Panc1 (cell line): ENCODE measurements around the gene WIPF1. TPM values are rescaled to one million over a fixed set of nuclear protein-coding genes. Genes with fewer than 3 reads are reported as not detected.

ENCODE experiments used
- ATAC-seq: fragments of 200-7000 bp; cut with Tn5 transposase; 2 replicates; pipeline ENCODE4 v1.9.1; 2020; ENCODE audit warnings: mild to moderate bottlenecking, moderate library complexity
- BruUV-seq: library from RNA; stranded (reverse); fragments of 400-500 nt; replicated peaks from 2 replicates; lab custom pipeline; 2021; lab: Mats Ljungman, UMichigan
- CTCF ChIA-PET: fragments of 300-600 bp; sonication (Branson Sonifier 250); formaldehyde crosslinking; loops from one replicate; lab custom pipeline; 2022; ENCODE audit warnings: antibody characterized with exemption; lab: Charles Lee
- POLR2A ChIA-PET: fragments of 300-600 bp; sonication (Branson Sonifier 250); formaldehyde crosslinking; loops from one replicate; lab custom pipeline; 2022; ENCODE audit warnings: antibody characterized with exemption; lab: Charles Lee
- DNase-seq: peaks from one replicate; pipeline ENCODE4 v3.0.0-alpha.2; 2010; ENCODE audit warnings: low read depth, low spot score
- H3K27ac ChIP-seq: 2 replicates; pipeline ENCODE4 v1.5.1; 2011; ENCODE audit warnings: mild to moderate bottlenecking, low read length, inconsistent platforms
- H3K27me3 ChIP-seq: fragments of 200-500 bp; sonication (Bioruptor generic); 2 replicates; pipeline ENCODE4 v1.6.0; 2014; ENCODE audit warnings: low read length, inconsistent platforms; ENCODE audit not compliant: control insufficient read depth, insufficient read depth
- H3K36me3 ChIP-seq: fragments of 200-500 bp; sonication (Bioruptor generic); 2 replicates; pipeline ENCODE4 v1.5.1; 2014; ENCODE audit warnings: inconsistent platforms, mild to moderate bottlenecking, low read length, moderate library complexity; ENCODE audit not compliant: control insufficient read depth, insufficient read depth
- H3K4me1 ChIP-seq: 2 replicates; pipeline ENCODE4 v1.5.1; 2011; ENCODE audit warnings: inconsistent platforms, mild to moderate bottlenecking, low read length, moderate library complexity; ENCODE audit not compliant: control insufficient read depth, insufficient read depth
- H3K4me3 ChIP-seq, 2 experiments: 2 replicates each; pipeline ENCODE4 v1.5.1; 2011 to 2012; ENCODE audit warnings: low read depth in 2 of 2, low read length in 2 of 2, mild to moderate bottlenecking in 2 of 2, inconsistent platforms in 1 of 2, moderate library complexity in 1 of 2
- H3K9me3 ChIP-seq: fragments of 200-500 bp; sonication (Bioruptor generic); 2 replicates; pipeline ENCODE4 v1.5.1; 2014; ENCODE audit warnings: low read depth, mild to moderate bottlenecking, inconsistent platforms, low read length, moderate library complexity; ENCODE audit not compliant: control insufficient read depth, insufficient read depth
- POLR2AphosphoS5 ChIP-seq: IDR thresholded peaks from 2 replicates; pipeline ENCODE4 v1.6.1; 2012; ENCODE audit warnings: mild to moderate bottlenecking, low read depth, low read length, moderate library complexity
- SIN3A ChIP-seq: IDR thresholded peaks from 2 replicates; pipeline ENCODE4 v1.6.1; 2012; ENCODE audit warnings: low read depth, mild to moderate bottlenecking, low read length, moderate library complexity, borderline replicate concordance; ENCODE audit not compliant: insufficient read depth
- TCF7L2 ChIP-seq: IDR thresholded peaks from 2 replicates; pipeline ENCODE4 v1.6.1; 2011; ENCODE audit warnings: mild to moderate bottlenecking, low read depth, low read length, inconsistent platforms
- in situ Hi-C: cut with HindIII; loops from 2 replicates; pipeline ENCODE4 v1.10.0; 2016; ENCODE audit warnings: low sequenced_read_pairs, low pct_unique_long_range_greater_than_20kb
- intact Hi-C: fragments of 100-400 bp; cut with micrococcal nuclease; formaldehyde crosslinking; loops from one replicate; pipeline ENCODE4 v1.10.0; 2022; ENCODE audit not compliant: unreplicated experiment
- total RNA-seq: library from RNA; stranded (reverse); gene quantifications from one replicate; pipeline ENCODE4 v1.2.1, GENCODE V29; 2021; ENCODE audit not compliant: unreplicated experiment
- TF ChIP-seq, protein P1 (sequence below): fragments of 450-650 bp; IDR thresholded peaks from 2 replicates; pipeline ENCODE4 v1.5.1; 2017; ENCODE audit warnings: mild to moderate bottlenecking
- TF ChIP-seq, protein P2 (sequence below), 2 experiments: IDR thresholded peaks; 2 replicates each; pipeline ENCODE4 v1.6.1; 2011 to 2012; ENCODE audit warnings: low read depth in 2 of 2, control low read depth in 1 of 2, low read length in 1 of 2, mild to moderate bottlenecking in 1 of 2, moderate library complexity in 1 of 2; ENCODE audit not compliant: insufficient read depth in 1 of 2

Gene WIPF1
- total RNA-seq, 1 experiment from 2014 or later, result 8.3 TPM

DNA sequence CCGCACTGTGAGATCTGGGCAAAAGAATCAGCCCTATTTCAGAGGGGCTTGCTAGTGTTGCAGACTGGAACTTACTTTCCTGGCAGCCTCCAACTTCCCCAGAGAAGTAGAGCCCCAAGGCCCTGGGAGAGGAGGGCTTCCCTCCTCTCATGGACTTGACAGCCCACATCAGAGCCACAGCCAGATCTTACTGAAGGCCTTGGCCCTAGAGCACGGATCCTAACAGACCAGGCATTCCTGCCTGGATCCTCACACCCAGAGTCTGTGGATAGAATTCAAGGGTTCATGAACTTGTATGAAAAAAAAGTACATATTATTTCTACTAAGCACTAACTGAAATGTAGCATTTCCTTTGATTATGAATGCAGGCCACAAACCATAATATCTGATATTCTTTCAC lies 8.3 kb downstream of the WIPF1 start:
- no TSS peak for BruUV-seq
- Histone ChIP-seq H3K27ac (no peak overlapping the region), H3K9me3 (no peaks in the 10 kb centered on the region), H3K36me3 (no peaks in the 10 kb centered on the region), H3K27me3 (no peaks in the 10 kb centered on the region), H3K4me1 (no peaks in the 10 kb centered on the region), H3K4me3 (no peak overlapping the region)
- DNase-seq (no peak), ATAC-seq (no peak; the same call in 1 of the 2 replicates)
- ChIA-PET CTCF (no interaction called here), POLR2A (no interaction called here)
- in situ Hi-C loops (no loop called here), intact Hi-C loops (no loop called here)
- TF ChIP-seq, protein P1, sequence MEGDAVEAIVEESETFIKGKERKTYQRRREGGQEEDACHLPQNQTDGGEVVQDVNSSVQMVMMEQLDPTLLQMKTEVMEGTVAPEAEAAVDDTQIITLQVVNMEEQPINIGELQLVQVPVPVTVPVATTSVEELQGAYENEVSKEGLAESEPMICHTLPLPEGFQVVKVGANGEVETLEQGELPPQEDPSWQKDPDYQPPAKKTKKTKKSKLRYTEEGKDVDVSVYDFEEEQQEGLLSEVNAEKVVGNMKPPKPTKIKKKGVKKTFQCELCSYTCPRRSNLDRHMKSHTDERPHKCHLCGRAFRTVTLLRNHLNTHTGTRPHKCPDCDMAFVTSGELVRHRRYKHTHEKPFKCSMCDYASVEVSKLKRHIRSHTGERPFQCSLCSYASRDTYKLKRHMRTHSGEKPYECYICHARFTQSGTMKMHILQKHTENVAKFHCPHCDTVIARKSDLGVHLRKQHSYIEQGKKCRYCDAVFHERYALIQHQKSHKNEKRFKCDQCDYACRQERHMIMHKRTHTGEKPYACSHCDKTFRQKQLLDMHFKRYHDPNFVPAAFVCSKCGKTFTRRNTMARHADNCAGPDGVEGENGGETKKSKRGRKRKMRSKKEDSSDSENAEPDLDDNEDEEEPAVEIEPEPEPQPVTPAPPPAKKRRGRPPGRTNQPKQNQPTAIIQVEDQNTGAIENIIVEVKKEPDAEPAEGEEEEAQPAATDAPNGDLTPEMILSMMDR, result no peak
- TF ChIP-seq, protein P2, sequence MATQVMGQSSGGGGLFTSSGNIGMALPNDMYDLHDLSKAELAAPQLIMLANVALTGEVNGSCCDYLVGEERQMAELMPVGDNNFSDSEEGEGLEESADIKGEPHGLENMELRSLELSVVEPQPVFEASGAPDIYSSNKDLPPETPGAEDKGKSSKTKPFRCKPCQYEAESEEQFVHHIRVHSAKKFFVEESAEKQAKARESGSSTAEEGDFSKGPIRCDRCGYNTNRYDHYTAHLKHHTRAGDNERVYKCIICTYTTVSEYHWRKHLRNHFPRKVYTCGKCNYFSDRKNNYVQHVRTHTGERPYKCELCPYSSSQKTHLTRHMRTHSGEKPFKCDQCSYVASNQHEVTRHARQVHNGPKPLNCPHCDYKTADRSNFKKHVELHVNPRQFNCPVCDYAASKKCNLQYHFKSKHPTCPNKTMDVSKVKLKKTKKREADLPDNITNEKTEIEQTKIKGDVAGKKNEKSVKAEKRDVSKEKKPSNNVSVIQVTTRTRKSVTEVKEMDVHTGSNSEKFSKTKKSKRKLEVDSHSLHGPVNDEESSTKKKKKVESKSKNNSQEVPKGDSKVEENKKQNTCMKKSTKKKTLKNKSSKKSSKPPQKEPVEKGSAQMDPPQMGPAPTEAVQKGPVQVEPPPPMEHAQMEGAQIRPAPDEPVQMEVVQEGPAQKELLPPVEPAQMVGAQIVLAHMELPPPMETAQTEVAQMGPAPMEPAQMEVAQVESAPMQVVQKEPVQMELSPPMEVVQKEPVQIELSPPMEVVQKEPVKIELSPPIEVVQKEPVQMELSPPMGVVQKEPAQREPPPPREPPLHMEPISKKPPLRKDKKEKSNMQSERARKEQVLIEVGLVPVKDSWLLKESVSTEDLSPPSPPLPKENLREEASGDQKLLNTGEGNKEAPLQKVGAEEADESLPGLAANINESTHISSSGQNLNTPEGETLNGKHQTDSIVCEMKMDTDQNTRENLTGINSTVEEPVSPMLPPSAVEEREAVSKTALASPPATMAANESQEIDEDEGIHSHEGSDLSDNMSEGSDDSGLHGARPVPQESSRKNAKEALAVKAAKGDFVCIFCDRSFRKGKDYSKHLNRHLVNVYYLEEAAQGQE (IDR thresholded peaks at IDR 0.05; ENCODE audit: insufficient read depth in 1 of 2, low read depth in 2 of 2, low read length in 1 of 2), result no peak
- TF ChIP-seq TCF7L2 (no peak), POLR2AphosphoS5 (no peak), SIN3A (no peak)

DNA sequence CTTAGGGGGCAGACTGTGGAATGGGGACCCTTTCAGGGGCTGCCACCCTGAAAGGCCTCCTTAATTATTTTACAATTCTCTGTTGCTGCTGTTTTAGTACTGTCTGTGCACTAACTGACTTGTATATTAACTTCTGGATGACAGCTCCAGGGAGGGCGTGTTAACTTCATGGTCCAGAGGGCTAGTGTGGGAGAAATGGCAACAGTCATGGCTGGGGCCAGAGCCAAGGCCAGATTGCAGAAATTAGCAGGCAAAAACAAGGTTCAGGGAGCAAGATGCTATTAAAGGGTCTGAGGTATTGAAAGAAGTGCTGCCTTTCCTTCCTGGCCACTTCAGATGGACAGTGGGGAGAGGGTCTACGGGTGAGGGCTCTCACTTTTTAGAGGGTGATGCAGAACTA lies 9.1 kb downstream of the WIPF1 start:
- H3K36me3 ChIP-seq, result no peaks in the 10 kb centered on the region
- POLR2A ChIA-PET, result no interaction called here

More for the DNA sequence above, 9.1 kb downstream of the WIPF1 start:
- CTCF ChIA-PET, result no interaction called here
- DNase-seq (no peak), ATAC-seq (no peak)
- Histone ChIP-seq H3K27me3 (no peaks in the 10 kb centered on the region), H3K4me1 (no peaks in the 10 kb centered on the region), H3K9me3 (no peaks in the 10 kb centered on the region), H3K4me3 (no peak overlapping the region), H3K27ac (no peak overlapping the region)
- in situ Hi-C loops (no loop called here), intact Hi-C loops (no loop called here)
- TF ChIP-seq TCF7L2, result no peak
- no peak for TF ChIP-seq POLR2AphosphoS5
- TF ChIP-seq, protein P1, result no peak
- no peak for TF ChIP-seq SIN3A
- TF ChIP-seq, protein P2 (IDR thresholded peaks at IDR 0.05; ENCODE audit: insufficient read depth in 1 of 2, low read depth in 2 of 2, low read length in 1 of 2), result no peak
- BruUV-seq, result no TSS peak
